ENCODE data around the gene ZNF217.
A peak's percentile ranks its signal among the peaks of the same experiment; 100 is the strongest.
"Not testable (repeated sequence)": the region's sequence is repeated elsewhere in the genome, so short reads cannot be mapped to it uniquely, and the experiment has no call there.

ZNF217 gene

GRCh38 chr20:53590608-53591007, 3.0 kb downstream of the ZNF217 start:
- not testable (repeated sequence) for DNase-seq
- H3K4me3 ChIP-seq (ENCODE audit: insufficient read depth, low read depth, low read length, poor library complexity, severe bottlenecking): peak overlapping the region; percentile 7
- H3K27ac ChIP-seq (ENCODE audit: insufficient read depth, low read length, poor library complexity, severe bottlenecking): peak overlapping the region; percentile 96

GRCh38 chr20:53590122-53590521, 3.5 kb downstream of the ZNF217 start:
- Histone ChIP-seq H3K4me1 (ENCODE audit: control insufficient read depth, insufficient read depth, low read length, poor library complexity, severe bottlenecking) (peaks cover 14% of the 10 kb centered on the region), H3K27ac (ENCODE audit: insufficient read depth, low read length, poor library complexity, severe bottlenecking) (peak overlapping the region; percentile 96)
- not testable (repeated sequence) for H3K4me3 ChIP-seq (ENCODE audit: insufficient read depth, low read depth, low read length, poor library complexity, severe bottlenecking); DNase-seq; H3K36me3 ChIP-seq (ENCODE audit: control insufficient read depth, insufficient read depth, low read length); H3K9me3 ChIP-seq (ENCODE audit: control insufficient read depth, low read length); H3K27me3 ChIP-seq (replicated peaks; ENCODE audit: control insufficient read depth, insufficient read depth, low read length, poor library complexity, severe bottlenecking)

More at GRCh38 chr20:53590608-53591007, 3.0 kb downstream of the ZNF217 start:
- not testable (repeated sequence) for H3K4me1 ChIP-seq (ENCODE audit: control insufficient read depth, insufficient read depth, low read length, poor library complexity, severe bottlenecking); H3K36me3 ChIP-seq (ENCODE audit: control insufficient read depth, insufficient read depth, low read length); H3K27me3 ChIP-seq (replicated peaks; ENCODE audit: control insufficient read depth, insufficient read depth, low read length, poor library complexity, severe bottlenecking); H3K9me3 ChIP-seq (ENCODE audit: control insufficient read depth, low read length)

GRCh38 chr20:53589321-53590065, 4.1 kb downstream of the ZNF217 start:
- Histone ChIP-seq H3K4me1 (ENCODE audit: control insufficient read depth, insufficient read depth, low read length, poor library complexity, severe bottlenecking) (peaks cover 15% of the 10 kb centered on the region), H3K27ac (ENCODE audit: insufficient read depth, low read length, poor library complexity, severe bottlenecking) (peak overlapping the region; percentile 96), H3K4me3 (ENCODE audit: insufficient read depth, low read depth, low read length, poor library complexity, severe bottlenecking) (peak overlapping the region; percentile 48)
- H3K9me3 ChIP-seq (ENCODE audit: control insufficient read depth, low read length); DNase-seq; H3K36me3 ChIP-seq (ENCODE audit: control insufficient read depth, insufficient read depth, low read length); H3K27me3 ChIP-seq (replicated peaks; ENCODE audit: control insufficient read depth, insufficient read depth, low read length, poor library complexity, severe bottlenecking): not testable (repeated sequence)

GRCh38 chr20:53587157-53587703, 6.4 kb downstream of the ZNF217 start:
- H3K27me3 ChIP-seq (replicated peaks; ENCODE audit: control insufficient read depth, insufficient read depth, low read length, poor library complexity, severe bottlenecking); DNase-seq; H3K36me3 ChIP-seq (ENCODE audit: control insufficient read depth, insufficient read depth, low read length); H3K9me3 ChIP-seq (ENCODE audit: control insufficient read depth, low read length); H3K4me3 ChIP-seq (ENCODE audit: insufficient read depth, low read depth, low read length, poor library complexity, severe bottlenecking): not testable (repeated sequence)
- Histone ChIP-seq H3K4me1 (ENCODE audit: control insufficient read depth, insufficient read depth, low read length, poor library complexity, severe bottlenecking) (peaks cover 24% of the 10 kb centered on the region), H3K27ac (ENCODE audit: insufficient read depth, low read length, poor library complexity, severe bottlenecking) (peak overlapping the region; percentile 71)

GRCh38 chr20:53586640-53587039, 7.0 kb downstream of the ZNF217 start:
- H3K9me3 ChIP-seq (ENCODE audit: control insufficient read depth, low read length): no peaks in the 10 kb centered on the region
- no peak for DNase-seq
- H3K27ac ChIP-seq (ENCODE audit: insufficient read depth, low read length, poor library complexity, severe bottlenecking): peak overlapping the region; percentile 71
- H3K27me3 ChIP-seq (replicated peaks; ENCODE audit: control insufficient read depth, insufficient read depth, low read length, poor library complexity, severe bottlenecking): no peaks in the 10 kb centered on the region
- no peaks in the 10 kb centered on the region for H3K36me3 ChIP-seq (ENCODE audit: control insufficient read depth, insufficient read depth, low read length)
- H3K4me3 ChIP-seq (ENCODE audit: insufficient read depth, low read depth, low read length, poor library complexity, severe bottlenecking): peak overlapping the region; percentile 18
- H3K4me1 ChIP-seq (ENCODE audit: control insufficient read depth, insufficient read depth, low read length, poor library complexity, severe bottlenecking): peaks cover 26% of the 10 kb centered on the region

GRCh38 chr20:53585910-53586309, 7.7 kb downstream of the ZNF217 start:
- H3K27me3 ChIP-seq (replicated peaks; ENCODE audit: control insufficient read depth, insufficient read depth, low read length, poor library complexity, severe bottlenecking); H3K9me3 ChIP-seq (ENCODE audit: control insufficient read depth, low read length); H3K36me3 ChIP-seq (ENCODE audit: control insufficient read depth, insufficient read depth, low read length); DNase-seq: not testable (repeated sequence)
- H3K27ac ChIP-seq (ENCODE audit: insufficient read depth, low read length, poor library complexity, severe bottlenecking): peak overlapping the region; percentile 71
- peak overlapping the region; percentile 18 for H3K4me3 ChIP-seq (ENCODE audit: insufficient read depth, low read depth, low read length, poor library complexity, severe bottlenecking)
- H3K4me1 ChIP-seq (ENCODE audit: control insufficient read depth, insufficient read depth, low read length, poor library complexity, severe bottlenecking): peaks cover 28% of the 10 kb centered on the region

GRCh38 chr20:53585004-53585569, 8.6 kb downstream of the ZNF217 start:
- not testable (repeated sequence) for DNase-seq; H3K9me3 ChIP-seq (ENCODE audit: control insufficient read depth, low read length); H3K27me3 ChIP-seq (replicated peaks; ENCODE audit: control insufficient read depth, insufficient read depth, low read length, poor library complexity, severe bottlenecking); H3K36me3 ChIP-seq (ENCODE audit: control insufficient read depth, insufficient read depth, low read length)
- Histone ChIP-seq H3K4me1 (ENCODE audit: control insufficient read depth, insufficient read depth, low read length, poor library complexity, severe bottlenecking) (peaks cover 31% of the 10 kb centered on the region), H3K4me3 (ENCODE audit: insufficient read depth, low read depth, low read length, poor library complexity, severe bottlenecking) (peak overlapping the region; percentile 34), H3K27ac (ENCODE audit: insufficient read depth, low read length, poor library complexity, severe bottlenecking) (peak overlapping the region; percentile 71)

- H3K27me3 ChIP-seq (replicated peaks; ENCODE audit: control insufficient read depth, insufficient read depth, low read length, poor library complexity, severe bottlenecking); H3K36me3 ChIP-seq (ENCODE audit: control insufficient read depth, insufficient read depth, low read length); H3K9me3 ChIP-seq (ENCODE audit: control insufficient read depth, low read length); DNase-seq; H3K4me3 ChIP-seq (ENCODE audit: insufficient read depth, low read depth, low read length, poor library complexity, severe bottlenecking): not testable (repeated sequence)
- peaks cover 26% of the 10 kb centered on the region for H3K4me1 ChIP-seq (ENCODE audit: control insufficient read depth, insufficient read depth, low read length, poor library complexity, severe bottlenecking)
- H3K27ac ChIP-seq (ENCODE audit: insufficient read depth, low read length, poor library complexity, severe bottlenecking): peak overlapping the region; percentile 71
These were observed 9.1 kb downstream of the ZNF217 start for GRCh38 chr20:53584550-53584913.

- H3K4me1 ChIP-seq (ENCODE audit: control insufficient read depth, insufficient read depth, low read length, poor library complexity, severe bottlenecking): peaks cover 32% of the 10 kb centered on the region
- not testable (repeated sequence) for H3K27me3 ChIP-seq (replicated peaks; ENCODE audit: control insufficient read depth, insufficient read depth, low read length, poor library complexity, severe bottlenecking); H3K9me3 ChIP-seq (ENCODE audit: control insufficient read depth, low read length); H3K36me3 ChIP-seq (ENCODE audit: control insufficient read depth, insufficient read depth, low read length); DNase-seq; H3K4me3 ChIP-seq (ENCODE audit: insufficient read depth, low read depth, low read length, poor library complexity, severe bottlenecking)
- H3K27ac ChIP-seq (ENCODE audit: insufficient read depth, low read length, poor library complexity, severe bottlenecking): peak overlapping the region; percentile 75
These were observed 9.7 kb downstream of the ZNF217 start for GRCh38 chr20:53583660-53584549.

Data from effector memory CD4-positive, alpha-beta T cell (primary cell).